K562 (cell line): ENCODE results near the gene PPP1R10. TPM values are rescaled to one million over a fixed set of nuclear protein-coding genes. Genes with fewer than 3 reads are reported as not detected.

Experiments used
- BMI1 ChIP-seq: fragments of 150-350 bp; IDR thresholded peaks from 2 replicates; pipeline ENCODE4 v1.6.1; 2014; ENCODE audit warnings: low read length
- E2F3 ChIP-seq: fragments of 250-450 bp; sonication (Bioruptor Pico); IDR thresholded peaks from 2 replicates; pipeline ENCODE4 v1.4.0; 2020; ENCODE audit warnings: mild to moderate bottlenecking
- ELK1 ChIP-seq: sonication (generic); formaldehyde crosslinking; IDR thresholded peaks from 2 replicates; pipeline ENCODE4 v1.8.1; 2022; ENCODE audit warnings: missing genetic modification reagents
- JUND ChIP-seq, 2 experiments: IDR thresholded peaks; 2 replicates in 1 of 2; 3 replicates in 1 of 2; pipeline ENCODE4 v1.6.1; 2011; ENCODE audit warnings: borderline replicate concordance in 2 of 2, low read depth in 2 of 2, low read length in 2 of 2, improper control_type of control experiment in 1 of 2, missing biosample characterization in 1 of 2, missing genetic modification characterization in 1 of 2, missing genetic modification reagents in 1 of 2
- MAFK ChIP-seq: IDR thresholded peaks from 2 replicates; pipeline ENCODE4 v1.6.1; 2011; ENCODE audit warnings: low read length, improper control_type of control experiment
- MYC ChIP-seq, 2 experiments: fragments of 250-450 bp in 1 of 2; sonication (Bioruptor Pico) in 1 of 2; IDR thresholded peaks; 2 replicates each; pipeline versions ENCODE4 v1.5.1 to v1.6.1; 2012 to 2021; ENCODE audit warnings: low read depth in 2 of 2, borderline replicate concordance in 1 of 2, improper control_type of control experiment in 1 of 2, low read length in 1 of 2, mild to moderate bottlenecking in 1 of 2, moderate library complexity in 1 of 2
- RNF2 ChIP-seq: sonication (generic); IDR thresholded peaks from 2 replicates; pipeline ENCODE4 v1.6.1; 2016
- SIX5 ChIP-seq, 2 experiments: IDR thresholded peaks; 2 replicates each; pipeline ENCODE4 v1.6.1; 2011; ENCODE audit warnings: low read length in 2 of 2, borderline replicate concordance in 1 of 2, low read depth in 1 of 2, mild to moderate bottlenecking in 1 of 2, moderate library complexity in 1 of 2; ENCODE audit not compliant: insufficient read depth in 1 of 2
- TAL1 ChIP-seq: fragments of 450-650 bp; IDR thresholded peaks from 2 replicates; pipeline ENCODE4 v1.6.1; 2016; ENCODE audit warnings: mild to moderate bottlenecking
- ZBTB9 ChIP-seq: fragments of 450-650 bp; formaldehyde crosslinking; IDR thresholded peaks from 2 replicates; pipeline ENCODE4 v1.4.0; 2020; ENCODE audit warnings: mild to moderate bottlenecking, moderate library complexity
- ZNF277 ChIP-seq: fragments of 250-450 bp; sonication (Bioruptor Pico); IDR thresholded peaks from 2 replicates; pipeline ENCODE4 v1.8.0; 2022; ENCODE audit warnings: inconsistent platforms, mild to moderate bottlenecking, moderate library complexity, borderline replicate concordance
- ZSCAN32 ChIP-seq: fragments of 450-650 bp; formaldehyde crosslinking; IDR thresholded peaks from 2 replicates; pipeline ENCODE4 v1.4.0; 2020; ENCODE audit warnings: mild to moderate bottlenecking, moderate library complexity
- polyA plus RNA-seq, 8 experiments: library from polyadenylated mRNA; depleted of rRNA in 4 of 8; stranded (reverse) in 5 of 8; unstranded in 3 of 8; fragments of >200 nt; fragmentation: Nextera tagmentation in 2 of 8; fragmentation: Illumina TruSeq in 1 of 8; extraction: Ambion mirVana in 2 of 8; extraction: Trizol in 1 of 8; gene quantifications; 2 replicates each; pipeline versions ENCODE4 v1.2.1 to v1.2.3, GENCODE V29; 2011 to 2014; ENCODE audit warnings: inconsistent platforms in 1 of 8, missing spikeins in 1 of 8
- total RNA-seq, 7 experiments: library from RNA; depleted of rRNA in 6 of 7; stranded (reverse); fragments of >200 nt in 6 of 7; fragmentation: Illumina TruSeq in 2 of 7; extraction: Trizol in 2 of 7; gene quantifications; 2 replicates each; pipeline versions ENCODE4 v1.2.1 to v1.2.3, GENCODE V29; 2011 to 2021; ENCODE audit warnings: low replicate concordance in 1 of 7

Gene PPP1R10
- total and polyA plus RNA-seq, 9 of the 15 experiments (the other 6 are each of a cell fraction or from before 2014, with no cell fraction given), result 14.1 to 65.5 (median 32.6) TPM

GRCh38 chr6:30556906-30557682, 59.9 kb downstream of the PPP1R10 start, which contains the start of gene PRR3 (continued):
- TF ChIP-seq SIX5 (IDR thresholded peaks at IDR 0.05; ENCODE audit: borderline replicate concordance in 1 of 2, insufficient read depth in 1 of 2, low read depth in 1 of 2, low read length in 2 of 2) (peak; percentile 26 to 43; a peak in 3 of 4 replicates), ZSCAN32 (no peak), ZBTB9 (no peak), MYC (IDR thresholded peaks at IDR 0.05; ENCODE audit: low read depth, low read length) (peak; percentile 100), MYC (CRISPR knock-in tag; IDR thresholded peaks at IDR 0.05; ENCODE audit: borderline replicate concordance, low read depth) (peak; percentile 96), TAL1 (peak; percentile 19; the same call in 1 of the 2 replicates), ELK1 (no peak), E2F3 (CRISPR knock-in tag) (peak; percentile 75), ZNF277 (CRISPR knock-in tag) (no peak), JUND (IDR thresholded peaks at IDR 0.05; ENCODE audit: borderline replicate concordance, low read depth, low read length) (peak; percentile 43), JUND (tag; IDR thresholded peaks at IDR 0.05; ENCODE audit: borderline replicate concordance, low read depth, low read length) (no peak), RNF2 (peak; percentile 85), BMI1 (peak; percentile 92; the same call in 1 of the 2 replicates), MAFK (peak; percentile 29; the same call in 1 of the 2 replicates)
